Ovary (tissue), 9 donors: ENCODE results near the gene RAP1GAP. TPM values are rescaled to one million over a fixed set of nuclear protein-coding genes. Genes with fewer than 3 reads are reported as not detected.

ENCODE experiments used
- DNase-seq, 5 donors: peaks; one replicate each; pipeline ENCODE4 v3.0.0-alpha.2; 2019 to 2020
- H3K27ac ChIP-seq, 2 donors: fragments of 200-600 bp; one replicate each; pipeline versions ENCODE4 v1.5.1 to v1.8.0; 2019 to 2022
- H3K27me3 ChIP-seq: fragments of 200-600 bp; one replicate; pipeline ENCODE4 v1.8.0; 2022
- H3K36me3 ChIP-seq: fragments of 200-600 bp; sonication (generic); one replicate; pipeline ENCODE4 v1.5.1; 2019
- H3K4me1 ChIP-seq: one replicate; pipeline ENCODE4 v1.8.1; 2013; ENCODE audit warnings: mild to moderate bottlenecking, moderate library complexity; ENCODE audit not compliant: insufficient read depth
- H3K4me3 ChIP-seq: fragments of 200-600 bp; sonication (generic); one replicate; pipeline ENCODE4 v1.5.1; 2017
- H3K9me3 ChIP-seq, 2 donors: fragments of 200-600 bp in 1 of 2; sonication (generic) in 1 of 2; one replicate each; pipeline versions ENCODE4 v1.5.1 to v1.8.1; 2013 to 2019; ENCODE audit warnings: mild to moderate bottlenecking in 1 of 2, moderate library complexity in 1 of 2
- EP300 ChIP-seq: sonication (generic); formaldehyde crosslinking; IDR thresholded peaks from one replicate; pipeline ENCODE4 v1.6.1; 2017; ENCODE audit warnings: antibody characterized with exemption
- POLR2A ChIP-seq: fragments of 450-650 bp; IDR thresholded peaks from one replicate; pipeline ENCODE4 v1.6.1; 2017; ENCODE audit warnings: antibody characterized with exemption, mild to moderate bottlenecking, moderate library complexity
- WGBS, 3 donors: extraction: QIAGEN DNeasy Blood & Tissue Kit in 1 of 3; methylation state at CpG; one replicate each; pipeline versions ENCODE4 v1.1.5 to v1.1.7; 2013 to 2017; 5-methylcytosine and 5-hydroxymethylcytosine counted together
- intact Hi-C, 4 donors: fragments of 100-400 bp; cut with DNase I; formaldehyde crosslinking; loops; one replicate each; pipeline versions ENCODE4 v1.11.0 to v1.15.1; 2022 to 2023
- polyA plus RNA-seq, 2 donors: library from polyadenylated mRNA; stranded (reverse); fragments of 200-250 nt in 1 of 2; fragments of 350-450 nt in 1 of 2; fragmentation: Illumina TruSeq in 1 of 2; extraction: RNeasy Lipid Tissue Mini Kit (QIAGEN cat#74804) in 1 of 2; gene quantifications; one replicate each; pipeline ENCODE4 v1.2.3, GENCODE V29; 2013 to 2014
- total RNA-seq, 7 donors: library from RNA; depleted of rRNA in 2 of 7; stranded (reverse); fragments of >200 nt in 2 of 7; fragmentation: NEBNext Ultra II Directional in 3 of 7; extraction: Animal tissue kit (Norgen Biotek cat#: 25700) in 3 of 7; gene quantifications; one replicate each; pipeline versions ENCODE4 v1.1.0 to v1.2.4, GENCODE V29; 2016 to 2023
- TF ChIP-seq, protein P1 (sequence below), 3 donors: fragments of 450-650 bp in 2 of 3; fragments of 200-600 bp in 1 of 3; IDR thresholded peaks; one replicate each; pipeline versions ENCODE4 v1.5.1 to v1.8.0; 2016 to 2022; ENCODE audit warnings: antibody characterized with exemption in 3 of 3, mild to moderate bottlenecking in 1 of 3
- donor health status: DM: no; HTN: no; CAD: no; lungs with moderate emphysema.
- donor health status: DM: no; HTN: no; CAD: no.
- donor health status: Bipolar disorder and iron deficiency.
- donor health status: DM: yes; HTN: yes; CAD: no.
- donor health status: DM: no; HTN: no; CAD: no.
- donor health status: DM: yes; HTN: yes; CAD: no.

The RAP1GAP gene
- total and polyA plus RNA-seq, 9 donors = 0.60 to 9.4 (median 2.8) TPM

GRCh38 chr1:21636029-21636428, 33.1 kb downstream of the RAP1GAP start:
- DNase-seq = no peak

GRCh38 chr1:21634806-21635535, 34.2 kb downstream of the RAP1GAP start:
- no peaks in the 10 kb centered on the region for H3K36me3 ChIP-seq
- H3K27ac ChIP-seq = no peak overlapping the region
- DNase-seq = no peak
- no peak overlapping the region for H3K4me3 ChIP-seq
- 56 to 65% (median 57%) methylated on average over 12 of the region's 12 CpGs for WGBS, 3 donors
- no peaks in the 10 kb centered on the region for H3K27me3 ChIP-seq
- no peaks in the 10 kb centered on the region for H3K9me3 ChIP-seq
- H3K4me1 ChIP-seq = no peaks in the 10 kb centered on the region
- intact Hi-C loops = no loop called here
- TF ChIP-seq POLR2A (no peak), EP300 (no peak)
- TF ChIP-seq, protein P1, sequence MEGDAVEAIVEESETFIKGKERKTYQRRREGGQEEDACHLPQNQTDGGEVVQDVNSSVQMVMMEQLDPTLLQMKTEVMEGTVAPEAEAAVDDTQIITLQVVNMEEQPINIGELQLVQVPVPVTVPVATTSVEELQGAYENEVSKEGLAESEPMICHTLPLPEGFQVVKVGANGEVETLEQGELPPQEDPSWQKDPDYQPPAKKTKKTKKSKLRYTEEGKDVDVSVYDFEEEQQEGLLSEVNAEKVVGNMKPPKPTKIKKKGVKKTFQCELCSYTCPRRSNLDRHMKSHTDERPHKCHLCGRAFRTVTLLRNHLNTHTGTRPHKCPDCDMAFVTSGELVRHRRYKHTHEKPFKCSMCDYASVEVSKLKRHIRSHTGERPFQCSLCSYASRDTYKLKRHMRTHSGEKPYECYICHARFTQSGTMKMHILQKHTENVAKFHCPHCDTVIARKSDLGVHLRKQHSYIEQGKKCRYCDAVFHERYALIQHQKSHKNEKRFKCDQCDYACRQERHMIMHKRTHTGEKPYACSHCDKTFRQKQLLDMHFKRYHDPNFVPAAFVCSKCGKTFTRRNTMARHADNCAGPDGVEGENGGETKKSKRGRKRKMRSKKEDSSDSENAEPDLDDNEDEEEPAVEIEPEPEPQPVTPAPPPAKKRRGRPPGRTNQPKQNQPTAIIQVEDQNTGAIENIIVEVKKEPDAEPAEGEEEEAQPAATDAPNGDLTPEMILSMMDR (IDR thresholded peaks at IDR 0.05) = no peak

More at GRCh38 chr1:21636029-21636428, 33.1 kb downstream of the RAP1GAP start:
- Histone ChIP-seq H3K27me3 (no peaks in the 10 kb centered on the region), H3K36me3 (no peaks in the 10 kb centered on the region), H3K9me3 (no peaks in the 10 kb centered on the region), H3K4me3 (no peak overlapping the region), H3K27ac (no peak overlapping the region), H3K4me1 (no peaks in the 10 kb centered on the region)
- intact Hi-C loops = no loop called here
- 94 to 95% (median 94%) methylated on average over 2 of the region's 2 CpGs for WGBS, 3 donors
- TF ChIP-seq, protein P1 (IDR thresholded peaks at IDR 0.05) = no peak
- TF ChIP-seq EP300 = no peak
- no peak for TF ChIP-seq POLR2A

GRCh38 chr1:21633992-21634805, 35.0 kb downstream of the RAP1GAP start:
- TF ChIP-seq EP300 (no peak), POLR2A (no peak)
- TF ChIP-seq, protein P1 (IDR thresholded peaks at IDR 0.05) = no peak
- no peak for DNase-seq
- no peaks in the 10 kb centered on the region for H3K27me3 ChIP-seq
- H3K9me3 ChIP-seq = no peaks in the 10 kb centered on the region
- no peaks in the 10 kb centered on the region for H3K36me3 ChIP-seq
- 81 to 89% (median 88%) methylated on average over 18 of the region's 18 CpGs for WGBS, 3 donors
- intact Hi-C loops = no loop called here
- no peak overlapping the region for H3K27ac ChIP-seq
- no peak overlapping the region for H3K4me3 ChIP-seq
- no peaks in the 10 kb centered on the region for H3K4me1 ChIP-seq

GRCh38 chr1:21633141-21633755, 35.9 kb downstream of the RAP1GAP start:
- Histone ChIP-seq H3K4me1 (no peaks in the 10 kb centered on the region), H3K27ac (no peak overlapping the region), H3K27me3 (no peaks in the 10 kb centered on the region), H3K36me3 (no peaks in the 10 kb centered on the region), H3K4me3 (no peak overlapping the region), H3K9me3 (no peaks in the 10 kb centered on the region)
- WGBS, 3 donors = 68 to 76% (median 74%) methylated on average over 7 of the region's 7 CpGs
- TF ChIP-seq, protein P1 (IDR thresholded peaks at IDR 0.05) = no peak
- TF ChIP-seq POLR2A (no peak), EP300 (no peak)
- intact Hi-C loops = no loop called here
- DNase-seq = no peak
